Sigmoid colon (tissue), 7 donors: ENCODE measurements around the gene LITAFD. TPM values are rescaled to one million over a fixed set of nuclear protein-coding genes. Genes with fewer than 3 reads are reported as not detected.

Experiments used
- DNase-seq: peaks from one replicate; pipeline ENCODE4 v3.0.0-alpha.2; 2019
- H3K27ac ChIP-seq, 4 donors: fragments of 200-600 bp; sonication (generic); one replicate each; pipeline ENCODE4 v1.5.1; 2016 to 2019; ENCODE audit warnings: mild to moderate bottlenecking in 1 of 4
- H3K27me3 ChIP-seq, 3 donors: fragments of 200-600 bp; sonication (generic); one replicate each; pipeline ENCODE4 v1.5.1; 2019; ENCODE audit warnings: mild to moderate bottlenecking in 1 of 3
- H3K36me3 ChIP-seq, 4 donors: fragments of 200-600 bp; sonication (generic); one replicate each; pipeline ENCODE4 v1.5.1; 2016 to 2019
- H3K4me1 ChIP-seq, 4 donors: fragments of 200-600 bp; sonication (generic); one replicate each; pipeline ENCODE4 v1.5.1; 2017 to 2019
- H3K4me3 ChIP-seq, 4 donors: fragments of 200-600 bp; sonication (generic); one replicate each; pipeline ENCODE4 v1.5.1; 2017 to 2019; ENCODE audit warnings: mild to moderate bottlenecking in 2 of 4, moderate library complexity in 1 of 4
- H3K9me3 ChIP-seq, 4 donors: fragments of 200-600 bp in 3 of 4; sonication (generic) in 3 of 4; one replicate each; pipeline versions ENCODE4 v1.5.1 to v1.6.1; 2013 to 2019
- EP300 ChIP-seq, 4 donors: sonication (generic); formaldehyde crosslinking; IDR thresholded peaks; one replicate each; pipeline ENCODE4 v1.6.1; 2017; ENCODE audit warnings: antibody characterized with exemption in 4 of 4
- POLR2A ChIP-seq, 2 donors: fragments of 450-650 bp; IDR thresholded peaks; one replicate each; pipeline ENCODE4 v1.6.1; 2016; ENCODE audit warnings: antibody characterized with exemption in 2 of 2, mild to moderate bottlenecking in 2 of 2, moderate library complexity in 2 of 2
- POLR2AphosphoS5 ChIP-seq, 4 donors: sonication (generic); formaldehyde crosslinking; IDR thresholded peaks; one replicate each; pipeline ENCODE4 v1.6.1; 2017; ENCODE audit warnings: antibody characterized with exemption in 4 of 4
- WGBS, 2 donors: extraction: QIAGEN DNeasy Blood & Tissue Kit; methylation state at CpG; one replicate each; pipeline ENCODE4 v1.1.7; 2013; 5-methylcytosine and 5-hydroxymethylcytosine counted together
- intact Hi-C: fragments of 100-400 bp; cut with DNase I; formaldehyde crosslinking; loops from one replicate; pipeline ENCODE4 v1.15.1; 2023
- polyA plus RNA-seq, 3 donors: library from polyadenylated mRNA; stranded (reverse); fragments of 200-250 nt; gene quantifications; one replicate each; pipeline ENCODE4 v1.2.3, GENCODE V29; 2013
- total RNA-seq, 4 donors: library from RNA; depleted of rRNA; stranded (reverse); fragments of >200 nt; gene quantifications; one replicate each; pipeline ENCODE4 v1.1.0, GENCODE V29; 2016
- TF ChIP-seq, protein P1 (sequence below), 4 experiments: fragments of 450-650 bp in 3 of 4; fragments of 200-600 bp in 1 of 4; IDR thresholded peaks; one replicate each; pipeline ENCODE4 v1.5.1; 2016 to 2019; ENCODE audit warnings: antibody characterized with exemption in 4 of 4, mild to moderate bottlenecking in 3 of 4, moderate library complexity in 2 of 4
- donor health status: healthy with polysubstance abuse.
- donor health status: Bipolar disorder and iron deficiency.
- donor health status: healthy.

LITAFD gene
- total and polyA plus RNA-seq, 7 donors, result not detected

- intact Hi-C loops, result no loop called here
- no peak for DNase-seq
- H3K4me1 ChIP-seq, result peaks cover 0 to 26% (median 24%) of the 10 kb centered on the region in 4 donors
- no peak overlapping the region for H3K4me3 ChIP-seq
- peaks cover 0 to 32% (median 11%) of the 10 kb centered on the region in 4 donors for H3K36me3 ChIP-seq
- no peaks in the 10 kb centered on the region for H3K27me3 ChIP-seq
- H3K9me3 ChIP-seq, result no peaks in the 10 kb centered on the region
- no peak overlapping the region for H3K27ac ChIP-seq
- WGBS, 2 donors, result 28 to 52% methylated on average over 6 of the region's 6 CpGs
- TF ChIP-seq, protein P1, sequence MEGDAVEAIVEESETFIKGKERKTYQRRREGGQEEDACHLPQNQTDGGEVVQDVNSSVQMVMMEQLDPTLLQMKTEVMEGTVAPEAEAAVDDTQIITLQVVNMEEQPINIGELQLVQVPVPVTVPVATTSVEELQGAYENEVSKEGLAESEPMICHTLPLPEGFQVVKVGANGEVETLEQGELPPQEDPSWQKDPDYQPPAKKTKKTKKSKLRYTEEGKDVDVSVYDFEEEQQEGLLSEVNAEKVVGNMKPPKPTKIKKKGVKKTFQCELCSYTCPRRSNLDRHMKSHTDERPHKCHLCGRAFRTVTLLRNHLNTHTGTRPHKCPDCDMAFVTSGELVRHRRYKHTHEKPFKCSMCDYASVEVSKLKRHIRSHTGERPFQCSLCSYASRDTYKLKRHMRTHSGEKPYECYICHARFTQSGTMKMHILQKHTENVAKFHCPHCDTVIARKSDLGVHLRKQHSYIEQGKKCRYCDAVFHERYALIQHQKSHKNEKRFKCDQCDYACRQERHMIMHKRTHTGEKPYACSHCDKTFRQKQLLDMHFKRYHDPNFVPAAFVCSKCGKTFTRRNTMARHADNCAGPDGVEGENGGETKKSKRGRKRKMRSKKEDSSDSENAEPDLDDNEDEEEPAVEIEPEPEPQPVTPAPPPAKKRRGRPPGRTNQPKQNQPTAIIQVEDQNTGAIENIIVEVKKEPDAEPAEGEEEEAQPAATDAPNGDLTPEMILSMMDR (IDR thresholded peaks at IDR 0.05), result no peak
- TF ChIP-seq POLR2A (IDR thresholded peaks at IDR 0.05) (no peak), EP300 (IDR thresholded peaks at IDR 0.05) (no peak), POLR2AphosphoS5 (IDR thresholded peaks at IDR 0.05) (no peak)
These were observed 49.7 kb downstream of the LITAFD start for GRCh38 chr16:8931859-8932258.

GRCh38 chr16:8934601-8935000, 52.5 kb downstream of the LITAFD start:
- H3K4me3 ChIP-seq, result no peak overlapping the region
- no peak overlapping the region for H3K27ac ChIP-seq
- intact Hi-C loops, result no loop called here
- no peak for DNase-seq
- no peaks in the 10 kb centered on the region for H3K27me3 ChIP-seq
- H3K36me3 ChIP-seq, result peaks cover 0 to 5% (median 3%) of the 10 kb centered on the region in 4 donors
- 60 to 83% methylated on average over 6 of the region's 6 CpGs for WGBS, 2 donors
- peaks cover 0 to 51% (median 40%) of the 10 kb centered on the region in 4 donors for H3K4me1 ChIP-seq
- no peaks in the 10 kb centered on the region for H3K9me3 ChIP-seq
- TF ChIP-seq POLR2AphosphoS5 (IDR thresholded peaks at IDR 0.05) (no peak), EP300 (IDR thresholded peaks at IDR 0.05) (no peak), POLR2A (IDR thresholded peaks at IDR 0.05) (no peak)

Other genes with a start within 250 kb of the LITAFD start
- gene ABAT, start 207.7 kb upstream of the LITAFD start, total RNA-seq, result 1 to 10 TPM; 4.1 to 8.3 (median 6.0) TPM
- gene ABAT, start 207.7 kb upstream of the LITAFD start, polyA plus RNA-seq, result 10 to 100 TPM in 1 of 3 donors, 1 to 10 TPM in 2; 8.2 to 12.0 (median 9.6) TPM
- gene TMEM186, start 84.7 kb upstream of the LITAFD start, total RNA-seq, result 10 to 100 TPM in 2 of 4 donors, 1 to 10 TPM in 2; 1.9 to 13.3 (median 8.7) TPM
- 10 to 100 TPM in 1 of 3 donors, 1 to 10 TPM in 2; 9.0 to 13.9 (median 9.9) TPM for gene TMEM186, start 84.7 kb upstream of the LITAFD start, polyA plus RNA-seq
- gene PMM2, start 84.5 kb upstream of the LITAFD start, total RNA-seq, result 10 to 100 TPM; 13.6 to 22.1 (median 18.4) TPM
- gene PMM2, start 84.5 kb upstream of the LITAFD start, polyA plus RNA-seq, result 10 to 100 TPM; 29.8 to 52.4 (median 33.6) TPM
- 10 to 100 TPM; 32.1 to 79.5 (median 52.8) TPM for gene CARHSP1, start 13.3 kb upstream of the LITAFD start, total RNA-seq
- 100 to 1,000 TPM; 121 to 154 (median 134) TPM for gene CARHSP1, start 13.3 kb upstream of the LITAFD start, polyA plus RNA-seq
- gene USP7, start 81.6 kb downstream of the LITAFD start, total RNA-seq, result 10 to 100 TPM; 64.9 to 84.5 (median 80.5) TPM
- gene USP7, start 81.6 kb downstream of the LITAFD start, polyA plus RNA-seq, result 10 to 100 TPM; 28.8 to 46.1 (median 28.9) TPM
- 10 to 100 TPM; 43.8 to 47.6 (median 46.2) TPM for gene HAPSTR1, start 209.3 kb downstream of the LITAFD start, total RNA-seq
- 10 to 100 TPM; 12.6 to 23.1 (median 19.7) TPM for gene HAPSTR1, start 209.3 kb downstream of the LITAFD start, polyA plus RNA-seq